Lung (tissue), 12 donors: Measurements from ENCODE around the gene GNPTG. TPM values are rescaled to one million over a fixed set of nuclear protein-coding genes. Genes with fewer than 3 reads are reported as not detected.

ENCODE experiments used
- ATAC-seq: fragments of 200-7000 bp; cut with Tn5 transposase; one replicate; pipeline ENCODE4 v1.9.1; 2020; ENCODE audit warnings: moderate number of reproducible peaks; ENCODE audit not compliant: insufficient read depth, low FRiP score
- DNase-seq, 3 donors: peaks; one replicate each; pipeline ENCODE4 v3.0.0-alpha.2; 2013 to 2017
- H3K27ac ChIP-seq, 2 donors: one replicate each; pipeline ENCODE4 v1.5.1; 2013; ENCODE audit warnings: mild to moderate bottlenecking in 2 of 2, moderate library complexity in 2 of 2, control low read depth in 1 of 2, inconsistent platforms in 1 of 2, low read depth in 1 of 2, low read length in 1 of 2
- H3K27me3 ChIP-seq, 3 donors: one replicate each; pipeline ENCODE4 v1.5.1; 2013; ENCODE audit warnings: low read length in 2 of 3; ENCODE audit not compliant: control insufficient read depth in 3 of 3, insufficient read depth in 3 of 3
- H3K36me3 ChIP-seq, 4 donors: one replicate each; pipeline ENCODE4 v1.5.1; 2013; ENCODE audit warnings: low read length in 4 of 4, mild to moderate bottlenecking in 1 of 4, moderate library complexity in 1 of 4; ENCODE audit not compliant: control insufficient read depth in 4 of 4, insufficient read depth in 4 of 4
- H3K4me1 ChIP-seq, 5 donors: one replicate each; pipeline ENCODE4 v1.5.1; 2013; ENCODE audit warnings: low read length in 5 of 5, mild to moderate bottlenecking in 2 of 5, moderate library complexity in 1 of 5; ENCODE audit not compliant: control insufficient read depth in 5 of 5, insufficient read depth in 5 of 5
- H3K4me3 ChIP-seq: one replicate; pipeline ENCODE4 v1.5.1; 2013; ENCODE audit warnings: mild to moderate bottlenecking, control low read depth, moderate library complexity
- H3K9ac ChIP-seq, 2 donors: one replicate each; pipeline ENCODE4 v1.5.1; 2013; ENCODE audit warnings: low read length in 2 of 2, control low read depth in 1 of 2; ENCODE audit not compliant: insufficient read depth in 1 of 2
- H3K9me3 ChIP-seq, 4 donors: one replicate each; pipeline ENCODE4 v1.5.1; 2013; ENCODE audit warnings: low read length in 3 of 4, mild to moderate bottlenecking in 1 of 4, moderate library complexity in 1 of 4; ENCODE audit not compliant: control insufficient read depth in 4 of 4, insufficient read depth in 3 of 4
- CTCF ChIP-seq: IDR thresholded peaks from 2 replicates; pipeline ENCODE4 v1.5.1; 2012; ENCODE audit warnings: mild to moderate bottlenecking; ENCODE audit errors: control extremely low read depth, extremely low read depth
- WGBS, 2 donors: extraction: QIAGEN DNeasy Blood & Tissue Kit; methylation state at CpG; one replicate each; pipeline ENCODE4 v1.1.7; 2013; 5-methylcytosine and 5-hydroxymethylcytosine counted together
- polyA plus RNA-seq, 2 donors: library from polyadenylated mRNA; stranded (reverse); fragments of 200-250 nt; gene quantifications; one replicate each; pipeline ENCODE4 v1.2.1, GENCODE V29; 2013
- total RNA-seq, 2 donors: library from RNA; depleted of rRNA in 1 of 2; stranded (reverse); fragments of >200 nt in 1 of 2; gene quantifications; one replicate each; pipeline ENCODE4 v1.2.1, GENCODE V29; 2014 to 2021
- donor health status: control.
- donor health status: control.
- donor health status: Bipolar disorder and iron deficiency.
- donor health status: healthy.
- donor health status: DM: yes; HTN: yes; CAD: no.

GNPTG gene
- total and polyA plus RNA-seq, 4 donors, result 34.8 to 92.7 (median 77.8) TPM

GRCh38 chr16:1383556-1383955 lies 31.8 kb downstream of the GNPTG start:
- ATAC-seq, result no peak
- Histone ChIP-seq H3K27ac (no peak overlapping the region), H3K9ac (no peak overlapping the region), H3K27me3 (peaks cover 0 to 4% (median 0%) of the 10 kb centered on the region in 3 donors), H3K4me3 (no peak overlapping the region), H3K36me3 (peaks cover 4 to 37% (median 13%) of the 10 kb centered on the region in 4 donors), H3K4me1 (peaks cover 0 to 4% (median 0%) of the 10 kb centered on the region in 5 donors), H3K9me3 (peaks cover 0 to 2% (median 0%) of the 10 kb centered on the region in 4 donors)
- WGBS, 2 donors, result 92 to 97% methylated on average over 17 to 18 of the region's 18 CpGs
- DNase-seq, result no peak
- TF ChIP-seq CTCF, result no peak

- H3K9me3 ChIP-seq, result peaks cover 0 to 2% (median 0%) of the 10 kb centered on the region in 4 donors
- ATAC-seq (no peak), DNase-seq (no peak)
- H3K27ac ChIP-seq, result no peak overlapping the region
- peaks cover 4 to 50% (median 20%) of the 10 kb centered on the region in 4 donors for H3K36me3 ChIP-seq
- no peak overlapping the region for H3K9ac ChIP-seq
- TF ChIP-seq CTCF, result no peak
- no peaks in the 10 kb centered on the region for H3K4me1 ChIP-seq
- peaks cover 0 to 2% (median 0%) of the 10 kb centered on the region in 3 donors for H3K27me3 ChIP-seq
- no peak overlapping the region for H3K4me3 ChIP-seq
- 96% methylated on average over 39 of the region's 39 CpGs for WGBS, 2 donors
These were observed 33.5 kb downstream of the GNPTG start for GRCh38 chr16:1385232-1385631.

GRCh38 chr16:1387331-1387730 lies 35.6 kb downstream of the GNPTG start:
- WGBS, 2 donors, result 91 to 94% methylated on average over 16 of the region's 16 CpGs
- no peak for DNase-seq
- ATAC-seq, result no peak

More at GRCh38 chr16:1387331-1387730, 35.6 kb downstream of the GNPTG start:
- Histone ChIP-seq H3K27me3 (no peaks in the 10 kb centered on the region), H3K4me1 (no peaks in the 10 kb centered on the region), H3K27ac (no peak overlapping the region), H3K9me3 (peaks cover 0 to 2% (median 0%) of the 10 kb centered on the region in 4 donors), H3K36me3 (peaks cover 1 to 52% (median 15%) of the 10 kb centered on the region in 4 donors), H3K9ac (no peak overlapping the region), H3K4me3 (no peak overlapping the region)
- no peak for TF ChIP-seq CTCF
